CD4-positive, alpha-beta T cell treated with Interleukin-17A for 1 hour (primary cell): Measurements from ENCODE around the gene STK33.

Source experiments
- DNase-seq: peaks from one replicate; pipeline ENCODE4 v3.0.0-alpha.2; 2020

The STK33 gene

DNA sequence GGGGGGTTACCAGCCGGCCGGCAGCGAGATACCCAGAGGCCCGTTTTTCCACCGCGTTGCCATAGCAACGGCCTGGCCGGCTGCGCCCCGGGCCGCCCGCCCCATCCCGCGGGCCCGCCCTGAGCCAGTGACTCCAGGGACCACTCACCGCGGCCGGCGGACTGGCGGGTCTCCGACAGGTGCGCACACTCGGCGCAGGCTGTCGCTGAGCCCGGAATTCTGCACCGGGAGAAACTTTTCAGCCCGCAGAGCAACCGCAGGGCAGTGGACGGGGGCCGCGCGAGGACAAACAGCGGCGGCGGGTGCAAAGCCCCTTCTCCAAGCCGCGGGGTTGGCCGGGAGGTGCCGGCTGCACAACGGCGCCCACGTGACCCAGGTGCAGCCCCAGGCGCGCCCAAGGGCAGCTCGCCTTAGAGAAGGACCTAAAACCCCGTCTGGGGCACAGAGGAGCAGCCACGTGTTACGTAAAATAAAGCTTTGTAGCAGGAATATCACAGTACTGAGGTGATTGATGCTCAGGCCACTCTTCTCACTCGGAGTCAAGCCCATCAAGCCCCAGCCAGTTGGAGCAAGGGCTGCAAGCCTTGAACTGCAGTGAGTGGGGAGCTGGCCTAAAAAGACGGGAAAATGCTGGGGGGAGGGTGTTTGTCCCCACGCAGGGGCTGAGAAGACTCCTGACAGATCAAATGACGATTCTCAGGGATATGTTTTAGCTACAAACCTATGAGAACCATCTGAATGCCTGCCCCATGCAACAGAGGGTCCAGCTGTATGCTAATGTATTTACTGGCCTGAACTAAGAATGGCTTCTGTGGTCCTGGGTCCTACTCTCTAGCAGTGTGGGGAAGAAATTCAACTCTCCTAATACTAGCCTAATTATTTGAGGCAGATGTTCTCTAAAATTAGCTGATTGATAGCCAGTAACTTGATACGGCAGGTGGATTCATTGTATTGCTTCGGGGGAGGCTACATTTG is at the start of gene STK33:
TSS of gene STK33 (minus strand) at position 294 of the 975 bp plus-strand sequence. CDS start 119,323 bp downstream, outside the sequence.
- peak; percentile 15 for DNase-seq

DNA sequence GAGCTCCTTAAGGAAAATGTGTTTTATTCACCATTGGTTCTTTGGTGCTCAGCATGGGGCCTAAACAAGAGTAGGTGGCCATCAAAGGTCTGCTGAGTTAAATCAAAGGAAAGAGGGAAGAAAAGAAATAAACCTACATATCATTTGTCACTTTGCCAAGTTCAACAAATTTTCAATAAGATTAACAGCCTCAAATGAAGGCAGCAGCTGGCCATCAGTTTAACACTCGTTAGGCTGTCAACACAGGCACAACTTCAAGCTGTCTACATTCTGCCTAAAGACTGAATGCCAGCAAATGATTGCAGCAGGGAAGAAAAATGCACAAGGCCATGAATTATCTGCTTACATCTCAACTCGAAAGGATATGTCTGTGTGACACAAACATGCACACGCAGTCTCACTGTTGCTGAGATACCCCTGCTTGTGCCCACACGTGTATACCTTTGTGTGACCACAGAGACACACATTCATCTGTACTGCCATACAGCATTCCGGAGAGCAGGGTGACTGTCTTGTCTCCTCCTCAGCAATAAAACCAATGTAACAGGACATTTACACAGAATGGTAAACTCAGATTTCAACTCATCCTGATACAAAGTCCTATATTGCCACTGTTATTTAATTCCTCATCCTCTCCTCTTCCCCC is 48.3 kb upstream of the STK33 start:
- DNase-seq = no peak

DNA sequence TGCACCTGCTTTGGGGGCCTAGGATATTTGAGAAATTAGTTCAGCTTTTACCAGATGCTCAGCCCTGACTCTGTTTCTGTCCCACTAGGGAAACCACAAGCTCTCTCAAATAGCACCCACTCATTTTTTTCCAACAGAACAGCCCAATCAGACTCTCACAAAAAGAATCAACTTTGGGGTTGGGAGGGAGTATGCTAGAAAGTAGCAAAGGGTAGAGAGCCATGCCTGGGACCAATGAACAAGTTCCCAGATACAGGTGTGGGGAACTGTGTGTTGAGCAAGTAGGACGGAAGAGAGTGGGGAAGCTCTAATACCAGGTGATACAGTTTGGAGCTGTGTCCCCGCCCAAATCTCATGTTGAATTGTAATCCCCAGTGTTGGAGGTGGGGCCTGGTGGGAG is 47.3 kb upstream of the STK33 start:
- no peak for DNase-seq

DNA sequence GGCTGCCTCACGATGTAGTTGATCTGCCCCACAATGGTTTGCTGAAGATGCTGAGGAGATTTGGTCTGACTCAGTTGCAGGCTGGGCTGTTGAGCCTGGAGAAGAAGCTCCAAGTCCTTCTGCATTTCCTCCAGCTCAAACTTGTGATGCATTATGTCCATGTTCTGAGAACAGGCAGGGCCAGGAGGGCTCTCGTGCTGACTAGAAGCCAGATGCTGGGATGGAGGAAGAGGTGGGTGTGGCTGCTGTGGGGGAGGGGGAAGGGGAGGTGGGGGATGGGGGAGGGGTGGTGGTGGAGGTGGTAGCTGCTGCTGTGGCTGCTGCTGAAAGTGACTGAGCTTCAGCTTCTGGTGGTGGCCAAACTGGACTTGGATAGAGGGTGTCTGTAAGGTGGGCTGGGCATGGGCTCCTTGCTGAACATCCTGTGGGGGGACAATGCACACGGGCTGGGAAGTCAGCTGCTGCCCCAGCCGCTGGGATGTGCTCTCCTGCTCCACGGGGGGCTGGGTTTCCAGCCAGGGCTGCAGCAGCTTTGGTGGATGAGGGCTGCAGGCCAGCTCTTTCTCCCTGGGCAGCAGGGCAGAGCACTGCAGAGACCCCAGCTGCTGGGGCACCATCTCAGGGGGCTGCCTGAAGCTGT is 46.4 kb upstream of the STK33 start:
- DNase-seq = no peak

- DNase-seq = no peak
These were observed 45.6 kb upstream of the STK33 start for GRCh38 chr11:8639655-8640054.

- DNase-seq = no peak
These were observed 44.3 kb upstream of the STK33 start for GRCh38 chr11:8638300-8638699.

DNA sequence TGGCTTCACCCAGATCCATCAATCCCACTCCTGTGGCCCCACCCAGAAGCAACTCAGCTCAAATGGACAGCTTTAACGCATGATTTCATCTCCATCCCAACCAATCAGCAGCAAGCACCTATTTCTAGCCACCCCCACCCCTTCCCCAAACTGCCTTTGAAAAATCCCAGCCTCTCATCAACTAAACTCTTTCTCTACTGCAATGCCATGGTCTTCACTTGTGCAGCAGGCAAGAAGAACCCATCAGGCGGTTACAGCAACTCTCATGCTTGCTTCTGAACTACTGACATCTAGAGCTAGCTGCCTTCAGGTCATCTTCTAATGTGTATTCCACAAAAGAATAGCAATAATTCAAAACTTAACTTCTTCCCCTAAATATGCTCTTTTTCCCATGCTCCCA is 42.1 kb upstream of the STK33 start:
- DNase-seq = no peak

GRCh38 chr11:8634498-8634897 is 40.5 kb upstream of the STK33 start:
- no peak for DNase-seq

- no peak for DNase-seq
These were observed 37.5 kb upstream of the STK33 start for GRCh38 chr11:8631395-8632118.

GRCh38 chr11:8624698-8625097 is 30.7 kb upstream of the STK33 start:
- DNase-seq = no peak

DNA sequence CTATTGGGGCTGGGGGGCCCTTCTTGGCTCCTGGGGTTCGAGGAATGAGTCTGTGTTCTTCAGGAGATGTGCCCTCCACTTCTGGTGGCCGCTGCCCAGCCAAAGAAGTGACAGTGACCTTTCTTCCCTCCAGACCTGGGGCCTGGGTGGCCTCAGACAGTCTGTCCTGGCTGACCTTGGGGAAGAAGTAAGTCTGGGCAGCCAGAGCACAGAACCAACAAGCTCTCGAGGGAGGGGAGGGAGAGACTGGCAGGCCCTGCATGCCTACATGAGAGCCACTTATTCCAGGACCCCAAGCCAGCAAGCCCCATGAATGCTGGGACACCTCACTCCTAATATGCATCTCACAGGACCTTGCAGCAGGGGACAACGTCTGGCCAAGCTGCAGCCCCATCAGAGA is 27.1 kb upstream of the STK33 start:
- DNase-seq = no peak

DNA sequence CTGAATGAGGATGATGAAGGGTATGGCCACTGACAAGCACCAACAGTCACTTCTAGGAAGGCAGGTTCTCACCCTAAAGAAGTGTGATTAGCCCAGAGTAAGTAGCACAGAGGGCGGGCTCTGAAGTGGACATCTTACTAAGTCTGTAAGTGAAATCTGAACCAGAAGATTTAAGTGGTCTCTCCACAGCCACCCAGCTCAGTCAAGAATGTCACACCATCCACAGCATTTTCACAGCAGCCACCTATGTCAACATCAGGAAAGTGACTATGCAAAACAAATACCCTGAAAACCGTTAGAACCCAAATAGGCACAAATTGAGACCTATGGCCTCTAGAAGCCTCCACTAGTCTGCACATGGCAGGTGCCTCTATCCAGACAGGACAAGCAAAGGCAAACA is 23.0 kb upstream of the STK33 start:
- no peak for DNase-seq

- DNase-seq = no peak
These were observed 21.4 kb upstream of the STK33 start for GRCh38 chr11:8615291-8616032.

GRCh38 chr11:8614497-8614896 is 20.5 kb upstream of the STK33 start:
- no peak for DNase-seq

DNA sequence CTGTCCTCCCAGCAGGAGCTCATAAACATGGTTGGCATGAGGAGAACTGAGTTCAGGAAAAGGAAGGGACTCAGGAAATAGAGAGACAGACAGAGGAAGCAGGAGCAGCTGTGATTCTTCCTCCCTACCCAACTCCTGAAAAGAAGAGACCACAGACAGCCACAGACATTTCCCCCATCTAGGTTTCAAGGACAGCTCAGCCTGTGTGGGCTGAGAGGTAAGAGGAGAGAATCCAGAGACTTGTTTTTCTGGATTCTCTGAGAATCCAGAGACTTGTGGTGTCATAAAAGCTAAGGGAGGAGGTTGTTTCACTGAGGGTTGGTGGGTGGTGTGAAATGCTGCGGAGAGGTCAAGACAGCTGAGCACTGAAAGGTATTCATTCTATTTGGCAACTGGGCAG is 19.0 kb upstream of the STK33 start:
- DNase-seq = no peak

GRCh38 chr11:8612522-8612921 is 18.5 kb upstream of the STK33 start:
- no peak for DNase-seq

GRCh38 chr11:8610532-8611116 is 16.6 kb upstream of the STK33 start:
- DNase-seq = peak; percentile 30

GRCh38 chr11:8608652-8609051 is 14.6 kb upstream of the STK33 start:
- DNase-seq = no peak

DNA sequence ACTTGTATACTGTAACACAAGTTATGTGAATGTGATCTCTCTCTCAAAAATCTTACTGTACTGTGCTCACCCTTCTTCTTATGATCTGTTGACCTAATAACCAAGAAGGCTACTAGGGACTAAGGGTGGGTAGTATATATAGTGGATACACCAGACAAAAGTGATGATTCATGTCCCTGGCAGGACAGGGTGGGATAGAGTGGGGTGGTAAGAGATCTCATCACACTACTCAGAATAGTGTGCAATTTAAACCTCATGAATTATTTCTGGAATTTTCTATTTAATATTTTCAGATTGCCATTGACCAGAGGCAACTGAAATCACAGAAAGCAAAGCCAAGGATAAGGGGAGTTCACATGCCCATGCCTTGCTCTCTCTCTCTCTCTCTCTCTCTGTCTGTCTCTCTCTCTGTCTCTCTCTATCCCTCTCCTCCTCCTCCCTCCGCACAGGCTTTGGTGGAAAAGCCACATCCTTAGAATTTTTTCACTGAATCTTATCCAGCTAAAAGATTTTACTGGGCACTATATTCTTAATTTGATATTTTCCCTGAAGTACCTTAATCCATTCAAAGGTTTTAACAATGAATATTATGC is 12.0 kb upstream of the STK33 start:
- DNase-seq = no peak

GRCh38 chr11:8604078-8604723 is 10.2 kb upstream of the STK33 start:
- DNase-seq = peak; percentile 25

DNA sequence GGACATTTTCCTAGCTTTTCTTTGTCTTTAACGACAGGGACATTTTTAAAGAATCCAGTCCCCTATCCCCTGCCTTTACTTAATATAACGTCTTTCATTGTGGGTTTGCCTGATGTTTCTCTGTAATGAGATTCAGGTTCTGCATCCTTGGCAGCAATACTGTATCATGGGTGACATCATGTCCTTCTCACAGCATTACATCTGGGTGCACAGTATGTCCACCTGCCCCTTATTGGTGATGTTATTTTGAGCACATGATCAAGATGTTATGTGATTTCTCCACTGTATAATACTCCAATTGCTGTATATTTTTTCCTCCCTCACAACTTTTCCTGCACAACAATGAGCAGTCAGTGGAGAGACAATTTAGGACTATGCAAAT is 9.7 kb upstream of the STK33 start:
- no peak for DNase-seq
